ENCODE measurements around the gene TRIM44.
"Not testable (repeated sequence)": the region's sequence is repeated elsewhere in the genome, so short reads cannot be mapped to it uniquely, and the experiment has no call there.

Gene TRIM44

GRCh38 chr11:35815556-35816315 lies 153.2 kb downstream of the TRIM44 start:
- no peak for DNase-seq (ENCODE audit: low read depth)

- DNase-seq (ENCODE audit: low read depth), result no peak
Measured at GRCh38 chr11:35820614-35821013, 158.0 kb downstream of the TRIM44 start.

GRCh38 chr11:35822815-35823495 lies 160.4 kb downstream of the TRIM44 start:
- no peak for DNase-seq (ENCODE audit: low read depth)

- DNase-seq (ENCODE audit: low read depth), result no peak
Measured at GRCh38 chr11:35823742-35824298, 161.2 kb downstream of the TRIM44 start.

GRCh38 chr11:35825386-35825785 lies 162.8 kb downstream of the TRIM44 start:
- no peak for DNase-seq (ENCODE audit: low read depth)

GRCh38 chr11:35826006-35826405 lies 163.4 kb downstream of the TRIM44 start:
- no peak for DNase-seq (ENCODE audit: low read depth)

GRCh38 chr11:35826949-35827348 lies 164.4 kb downstream of the TRIM44 start:
- DNase-seq (ENCODE audit: low read depth), result no peak

- DNase-seq (ENCODE audit: low read depth), result no peak
Measured at GRCh38 chr11:35836205-35836604, 173.6 kb downstream of the TRIM44 start.

- no peak for DNase-seq (ENCODE audit: low read depth)
Measured at GRCh38 chr11:35838071-35838470, 175.5 kb downstream of the TRIM44 start.

- DNase-seq (ENCODE audit: low read depth), result not testable (repeated sequence)
Measured at GRCh38 chr11:35838697-35839367, 176.3 kb downstream of the TRIM44 start.

- no peak for DNase-seq (ENCODE audit: low read depth)
Measured at GRCh38 chr11:35839368-35840161, 177.0 kb downstream of the TRIM44 start.

GRCh38 chr11:35841733-35842132 lies 179.2 kb downstream of the TRIM44 start:
- no peak for DNase-seq (ENCODE audit: low read depth)

- no peak for DNase-seq (ENCODE audit: low read depth)
Measured at GRCh38 chr11:35842958-35843357, 180.4 kb downstream of the TRIM44 start.

- DNase-seq (ENCODE audit: low read depth), result no peak
Measured at GRCh38 chr11:35844579-35844978, 182.0 kb downstream of the TRIM44 start.

GRCh38 chr11:35845860-35846259 lies 183.3 kb downstream of the TRIM44 start:
- no peak for DNase-seq (ENCODE audit: low read depth)

- no peak for DNase-seq (ENCODE audit: low read depth)
Measured at GRCh38 chr11:35846874-35847273, 184.3 kb downstream of the TRIM44 start.

- DNase-seq (ENCODE audit: low read depth), result no peak
Measured at GRCh38 chr11:35847473-35847872, 184.9 kb downstream of the TRIM44 start.

- no peak for DNase-seq (ENCODE audit: low read depth)
Measured at GRCh38 chr11:35848616-35849015, 186.0 kb downstream of the TRIM44 start.

GRCh38 chr11:35850191-35850590 lies 187.6 kb downstream of the TRIM44 start:
- DNase-seq (ENCODE audit: low read depth), result no peak

- no peak for DNase-seq (ENCODE audit: low read depth)
Measured at GRCh38 chr11:35851342-35851741, 188.8 kb downstream of the TRIM44 start.

- no peak for DNase-seq (ENCODE audit: low read depth)
Measured at GRCh38 chr11:35852056-35852455, 189.5 kb downstream of the TRIM44 start.

GRCh38 chr11:35853971-35854370 lies 191.4 kb downstream of the TRIM44 start:
- no peak for DNase-seq (ENCODE audit: low read depth)
